ENCODE measurements around the gene AGT.

- no peak for TF ChIP-seq CTBP1 (IDR thresholded peaks at IDR 0.05; ENCODE audit: borderline replicate concordance)
- TF ChIP-seq FOXK2 (IDR thresholded peaks at IDR 0.05): no peak
Measured at GRCh38 chr1:230680300-230681025, 33.5 kb downstream of the AGT start.

Measured in HEK293T (cell line).